ENCODE measurements around the gene SLC35F1.

Gene SLC35F1

DNA sequence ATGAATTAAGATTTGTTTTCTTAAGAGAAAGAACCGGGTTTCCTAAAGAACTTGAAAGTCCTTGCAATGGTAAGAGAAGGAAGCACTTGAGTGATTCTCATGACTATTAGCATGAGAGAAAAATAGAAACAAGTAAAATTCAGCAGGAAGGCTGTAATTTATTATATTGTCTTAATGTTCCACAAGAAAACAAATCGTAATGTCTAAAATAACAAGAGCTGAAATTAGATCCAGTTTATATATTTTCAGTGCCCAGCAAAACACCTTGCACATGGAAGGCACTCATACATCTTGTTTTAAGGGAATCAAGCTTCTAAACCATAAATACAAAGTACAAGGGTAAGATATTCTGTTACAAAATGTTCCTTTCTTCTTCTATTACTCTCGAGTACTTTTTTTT, 411.6 kb downstream of the SLC35F1 start:
- no peak for DNase-seq

DNA sequence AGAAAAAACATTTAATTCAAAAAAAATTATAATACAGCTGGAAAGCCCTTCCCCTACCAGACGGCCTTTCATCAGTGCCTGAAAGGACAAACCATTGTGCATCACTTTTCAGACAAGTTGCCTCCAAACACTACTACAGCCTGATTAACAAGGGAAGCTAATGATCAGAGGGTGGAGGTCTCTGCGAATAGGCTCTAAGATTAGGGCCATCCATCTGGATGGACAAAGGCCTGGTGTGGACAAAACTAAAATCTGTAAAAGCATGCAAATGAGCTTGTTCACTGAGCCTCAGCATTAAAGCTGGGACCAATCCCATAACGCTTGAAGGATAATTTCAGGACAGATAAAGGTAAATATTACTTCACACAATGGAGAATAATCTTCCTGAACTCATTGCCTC, 412.4 kb downstream of the SLC35F1 start:
- no peak for DNase-seq

DNA sequence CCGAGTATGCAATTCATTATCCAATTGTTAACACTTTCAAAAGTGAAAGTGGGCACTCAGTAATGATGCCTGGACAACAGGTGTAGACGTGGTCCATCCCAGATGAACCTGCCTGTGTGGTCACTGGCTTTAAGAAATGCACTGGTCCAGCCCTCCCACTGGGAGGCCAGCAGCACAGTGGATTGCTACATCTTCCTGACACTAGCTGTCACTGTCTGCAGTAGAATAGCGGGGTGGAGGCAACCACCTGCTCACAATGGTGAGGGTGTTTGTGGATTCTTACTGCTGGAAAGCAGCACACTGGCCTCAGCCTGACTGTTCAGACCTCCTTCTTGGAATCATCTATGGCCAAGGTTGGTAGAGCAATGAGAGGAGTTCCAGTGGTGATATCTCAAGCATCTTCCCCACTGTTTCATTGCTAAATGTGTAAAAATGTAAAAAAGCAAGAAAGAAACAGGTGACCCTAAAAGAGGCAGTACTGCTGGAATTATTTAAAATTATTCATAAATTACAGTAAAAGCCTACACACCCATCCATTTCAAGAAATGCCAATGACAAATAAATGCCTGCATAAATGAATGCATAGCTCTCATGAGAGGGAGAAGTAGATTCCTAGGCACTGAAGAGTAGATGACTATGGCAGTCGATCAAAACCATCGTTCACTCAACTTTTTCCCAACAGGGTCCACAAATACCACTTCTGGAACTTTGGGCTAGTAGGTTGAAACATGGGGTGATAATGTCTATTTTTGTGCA, 413.0 kb downstream of the SLC35F1 start:
- no peak for DNase-seq

DNA sequence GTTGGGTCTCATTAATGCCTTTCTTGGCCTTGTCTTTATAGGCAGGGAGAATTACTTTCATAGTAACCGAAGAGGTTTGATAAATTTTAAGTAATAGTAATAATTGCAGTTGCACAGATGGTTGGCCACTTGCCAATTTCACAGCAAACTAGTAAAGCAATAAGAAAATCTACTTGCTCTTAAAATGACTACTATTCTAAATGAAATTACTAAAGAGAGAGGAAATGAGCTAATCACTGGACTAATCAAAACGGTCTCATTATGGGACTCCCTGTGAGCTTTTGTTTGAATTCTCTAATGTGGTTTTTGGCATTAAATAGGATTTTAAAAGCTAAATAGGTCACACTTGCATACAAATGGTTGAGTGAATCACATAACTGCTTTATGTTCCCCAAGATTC, 413.6 kb downstream of the SLC35F1 start:
- no peak for DNase-seq

DNA sequence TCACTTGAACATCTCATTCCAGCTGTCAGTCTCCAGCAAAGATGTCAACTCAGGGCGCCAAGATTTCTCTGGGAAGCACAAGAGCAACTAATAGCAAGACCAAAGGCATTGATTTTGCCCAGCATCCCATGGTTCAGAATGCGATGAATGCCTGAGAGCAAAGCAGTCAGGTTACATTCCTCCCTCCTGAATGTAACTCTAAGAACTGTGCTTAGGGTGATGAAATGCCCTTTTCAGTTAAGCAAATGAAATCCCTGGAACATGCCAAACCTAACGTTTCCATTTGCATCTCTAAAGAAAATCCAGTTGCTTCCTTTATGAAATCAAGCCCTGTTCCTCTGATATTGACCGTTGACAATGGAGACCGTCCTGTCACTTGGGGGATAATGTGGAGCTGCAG, 417.1 kb downstream of the SLC35F1 start:
- no peak for DNase-seq

DNA sequence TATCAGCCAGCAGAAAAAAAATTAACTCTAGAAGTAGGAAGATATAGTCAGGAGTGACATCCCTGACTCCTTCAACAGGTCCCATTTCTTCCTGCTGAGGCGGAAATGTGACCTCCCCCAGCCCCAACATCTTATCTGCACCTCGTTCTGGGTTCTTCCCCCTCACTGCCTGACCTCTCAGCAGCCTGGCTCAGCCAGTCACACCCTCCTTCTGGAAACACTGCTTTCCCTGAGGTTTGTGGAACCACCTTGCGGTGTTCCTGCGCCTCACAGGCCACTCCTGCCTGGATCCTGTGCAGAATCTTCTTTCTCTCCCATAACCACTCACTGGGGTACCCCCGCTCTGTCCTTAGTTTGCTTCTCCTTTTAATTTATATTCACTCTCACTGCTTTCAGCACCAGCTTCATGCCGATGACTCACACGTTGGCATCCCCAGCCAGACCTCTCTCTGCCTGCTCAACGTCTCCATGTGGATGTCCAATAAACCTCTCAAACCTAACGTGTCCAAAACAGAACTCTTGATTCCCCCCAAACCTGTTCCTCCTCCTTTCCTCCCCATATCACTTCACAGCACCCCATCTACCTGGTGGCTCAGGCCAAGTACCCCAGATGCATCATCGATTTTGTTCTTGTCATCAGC, 418.3 kb downstream of the SLC35F1 start:
- no peak for DNase-seq

DNA sequence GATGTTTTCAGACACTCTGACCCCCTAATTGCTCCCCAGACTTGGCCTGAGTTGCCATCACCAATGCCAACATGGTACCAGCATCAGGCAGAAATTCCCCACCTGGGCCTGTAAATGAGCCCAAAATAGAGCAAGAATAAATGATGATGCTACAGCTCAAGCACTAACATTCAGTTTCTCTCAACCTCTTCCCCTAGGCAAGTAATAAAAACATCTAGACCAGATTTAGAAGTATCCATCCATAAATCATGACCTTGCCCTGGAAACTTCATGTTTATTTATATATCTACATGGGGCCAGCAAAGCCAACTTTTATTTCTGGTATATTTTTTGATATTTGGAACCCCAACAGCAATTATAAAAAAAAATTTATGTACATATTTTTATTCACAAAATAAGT, 419.6 kb downstream of the SLC35F1 start:
- DNase-seq: no peak

DNA sequence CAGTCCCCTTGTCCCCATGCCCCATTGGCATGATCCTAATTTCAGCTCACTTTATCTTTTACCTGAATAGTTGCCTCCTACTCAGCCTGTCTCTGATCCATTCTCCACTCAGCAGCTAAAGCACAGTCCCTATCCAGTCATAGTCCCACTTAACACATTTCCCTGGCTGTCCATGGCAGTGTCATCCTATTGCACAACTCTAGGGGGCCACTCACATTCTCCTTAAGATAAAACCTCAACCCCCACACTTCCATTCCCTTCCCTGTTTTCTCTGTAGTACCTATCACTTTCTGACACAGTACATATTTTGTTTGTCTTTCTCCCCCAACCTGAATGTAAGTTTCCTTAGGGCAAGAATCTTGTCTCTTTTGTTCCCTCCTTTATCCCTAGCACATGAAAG, 420.2 kb downstream of the SLC35F1 start:
- no peak for DNase-seq

DNA sequence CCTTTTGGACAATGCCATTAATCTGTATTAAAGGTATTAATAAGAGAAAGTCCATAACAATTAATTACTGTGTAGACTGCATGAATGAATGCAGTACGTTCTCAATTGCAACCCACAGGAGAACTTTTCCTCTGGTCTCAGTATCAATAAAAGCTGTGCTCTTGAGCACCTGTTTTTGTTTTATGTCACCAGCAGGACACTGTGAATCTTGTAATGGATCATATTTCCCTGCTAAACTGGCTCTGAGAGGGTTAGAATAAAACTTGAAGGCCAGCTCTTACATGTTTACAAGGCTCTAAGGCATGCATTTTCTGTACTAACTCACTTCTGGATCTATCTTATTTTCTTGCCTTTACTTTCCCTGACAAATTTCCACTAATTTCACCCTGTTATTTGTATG, 426.7 kb downstream of the SLC35F1 start:
- DNase-seq: no peak

DNA sequence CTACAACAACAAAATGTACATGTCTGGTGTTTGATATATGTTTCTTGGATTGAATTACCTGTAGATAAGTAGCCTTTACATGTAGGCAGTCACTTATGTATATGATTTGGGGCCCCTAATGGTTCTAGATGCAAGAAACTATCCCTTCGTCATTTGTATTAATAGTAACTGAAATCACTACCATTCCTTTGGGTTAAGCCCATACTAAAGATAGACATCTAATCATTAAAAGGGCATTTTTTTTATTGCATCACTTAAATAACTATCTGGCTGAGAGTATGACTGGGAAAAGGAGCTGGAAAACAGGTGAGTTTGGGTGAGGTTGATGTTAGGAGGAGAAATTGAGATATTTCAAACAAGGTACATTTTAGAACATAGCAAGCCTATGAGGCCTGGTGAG, 427.6 kb downstream of the SLC35F1 start:
- no peak for DNase-seq

DNA sequence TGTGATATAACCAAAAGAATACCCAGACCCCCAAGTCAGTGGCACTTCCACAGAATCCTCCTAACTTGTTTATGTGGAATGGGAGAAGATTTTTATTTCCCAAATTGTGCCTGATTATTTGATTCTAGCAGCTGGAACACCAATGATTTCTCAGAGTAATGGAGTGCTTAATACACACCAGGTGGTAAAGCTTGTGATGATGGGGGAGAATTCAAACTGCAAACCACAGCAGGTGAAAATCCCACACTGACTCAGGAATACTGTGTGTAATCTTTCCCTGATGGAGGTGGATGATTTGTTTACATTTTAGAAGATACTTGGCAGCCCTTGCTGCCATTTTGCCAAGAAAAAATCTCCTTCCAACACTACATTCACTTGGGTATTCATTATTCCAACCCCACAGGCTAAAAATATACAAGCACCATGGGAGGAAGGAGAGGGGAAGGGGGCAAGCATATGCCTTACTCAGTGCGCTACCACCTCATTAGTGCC, 428.3 kb downstream of the SLC35F1 start:
- DNase-seq: no peak

DNA sequence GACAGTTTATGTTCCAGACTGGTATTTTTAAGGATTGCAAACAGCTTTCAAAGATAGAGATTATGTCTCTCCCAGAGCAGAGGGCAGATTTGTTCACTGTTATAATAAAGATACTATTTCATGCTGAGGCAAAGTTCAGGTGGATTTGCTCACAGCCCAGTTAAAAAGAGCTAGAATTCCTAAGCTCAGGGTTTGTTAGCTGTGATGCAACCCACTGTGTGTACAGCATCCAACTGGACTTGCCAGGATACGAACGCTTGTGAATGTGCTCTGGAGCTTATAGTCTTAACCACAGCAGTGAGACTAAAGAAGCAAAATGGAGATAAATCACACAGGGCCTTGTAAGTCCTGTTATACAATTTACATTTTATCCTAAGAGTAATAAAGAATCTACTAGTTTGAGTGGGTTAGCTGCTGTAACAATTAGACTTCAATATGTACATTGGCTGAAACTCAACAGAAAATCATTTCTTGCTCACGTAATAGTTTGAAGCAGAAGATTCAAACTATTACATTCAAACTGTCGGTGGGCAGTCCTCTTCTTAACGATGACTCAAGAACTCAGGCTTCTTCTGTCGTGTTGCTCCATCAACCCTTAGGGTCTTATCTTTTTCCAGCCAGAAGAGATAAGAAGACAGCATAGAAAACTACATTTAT, 437.1 kb downstream of the SLC35F1 start:
- no peak for DNase-seq

DNA sequence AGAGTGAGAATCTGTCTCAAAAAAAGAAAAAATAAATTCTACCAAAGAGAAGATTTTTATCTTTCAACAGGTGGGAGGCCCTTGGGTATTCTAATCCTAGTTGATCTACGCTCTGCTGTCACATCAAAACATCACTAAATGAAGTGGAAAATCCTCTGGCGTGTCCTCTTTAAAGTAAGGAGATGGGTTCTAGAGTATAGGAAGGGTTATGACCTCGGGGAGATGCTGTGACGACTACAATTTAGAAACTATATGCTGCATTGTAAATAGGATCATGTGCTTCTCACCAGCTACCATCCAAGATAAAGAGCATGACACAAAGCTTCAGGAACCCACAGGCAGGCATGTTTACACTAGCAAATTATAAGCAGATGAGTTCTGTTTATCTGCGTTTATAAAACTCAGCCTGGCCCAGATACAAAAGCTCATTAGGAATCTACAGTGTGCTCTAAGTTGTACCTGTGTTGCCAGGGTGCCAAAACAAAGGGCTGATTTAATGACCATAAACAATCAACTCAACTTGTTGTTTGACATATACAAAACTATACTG, 443.9 kb downstream of the SLC35F1 start:
- DNase-seq: no peak

DNA sequence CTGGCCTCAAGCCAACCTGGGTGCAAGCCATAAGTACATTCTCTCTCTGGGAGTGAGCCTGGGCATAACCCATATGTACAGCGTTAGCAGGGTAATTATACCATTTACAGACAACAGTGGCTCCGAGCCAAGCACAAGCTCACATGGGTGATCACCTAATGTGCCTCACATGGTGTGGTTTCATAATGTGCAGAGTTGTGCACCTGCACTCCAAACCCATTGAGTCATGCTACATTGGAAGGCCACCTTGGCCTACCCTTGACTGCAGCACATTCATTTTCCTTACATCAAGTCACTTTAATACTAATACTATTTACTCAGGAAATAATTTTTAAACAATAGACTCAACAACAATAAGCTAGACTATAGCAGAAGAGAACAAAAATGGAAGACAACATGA, 446.5 kb downstream of the SLC35F1 start:
- no peak for DNase-seq

DNA sequence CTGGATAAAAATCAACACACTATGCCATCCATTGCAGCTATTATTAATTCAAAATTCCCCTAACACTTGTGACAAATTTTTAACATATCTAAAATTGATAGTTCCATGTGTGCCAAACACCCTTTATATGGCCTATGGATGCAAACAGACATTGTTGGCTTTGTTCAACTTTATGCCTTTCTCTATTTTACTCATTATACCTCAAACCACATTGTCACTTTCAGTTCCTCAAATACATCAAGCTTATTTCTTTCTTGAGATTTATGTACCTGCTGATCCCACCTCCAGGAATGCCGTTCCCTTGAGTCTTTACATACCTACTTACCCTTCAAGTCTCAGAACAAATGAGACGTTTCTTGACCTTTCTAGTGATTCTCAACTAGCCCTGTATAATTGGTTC, 447.6 kb downstream of the SLC35F1 start:
- no peak for DNase-seq

DNA sequence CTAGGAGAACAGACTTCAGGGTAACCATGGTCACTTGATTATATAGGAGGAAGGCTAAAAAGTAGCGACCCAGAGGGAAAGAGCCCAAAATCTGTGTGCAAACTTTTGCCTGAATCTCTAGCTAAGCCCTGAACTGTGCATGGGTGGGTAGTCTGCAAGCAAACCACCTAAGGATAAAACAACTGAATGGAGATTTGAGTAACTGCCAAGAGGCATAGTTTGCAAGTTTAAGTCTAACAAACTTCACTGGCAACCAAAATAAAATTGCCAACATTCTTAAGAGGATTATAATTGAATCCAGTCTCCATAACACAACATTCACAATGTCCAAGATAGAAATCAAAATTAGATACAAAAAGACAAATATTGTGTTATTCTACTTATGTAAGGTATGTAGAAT, 449.0 kb downstream of the SLC35F1 start:
- DNase-seq: no peak

DNA sequence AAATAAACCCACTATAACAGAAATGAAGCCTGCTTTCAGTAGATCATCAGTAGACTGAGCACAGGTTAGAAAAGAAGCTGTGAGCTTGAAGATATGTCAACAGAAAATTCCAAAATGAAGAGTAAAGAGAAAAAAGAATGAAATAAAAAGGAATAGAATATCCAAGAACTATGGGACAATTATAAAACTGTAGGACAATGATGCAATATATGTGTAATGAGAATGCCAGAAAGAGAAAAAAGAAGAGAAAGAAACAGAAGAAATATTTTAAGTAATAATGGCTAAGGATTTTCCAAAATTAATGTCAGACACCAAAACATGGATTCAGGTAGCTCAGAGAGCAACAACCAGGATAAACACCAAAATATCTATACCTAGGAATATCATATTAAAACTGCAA, 449.6 kb downstream of the SLC35F1 start:
- DNase-seq: no peak
